GM18517 (cell line): ENCODE results near the gene LKAAEAR1.
"Not testable (repeated sequence)": the region's sequence is repeated elsewhere in the genome, so short reads cannot be mapped to it uniquely, and the experiment has no call there.

Experiments used
- ATAC-seq: cut with Tn5 transposase; IDR thresholded peaks from one replicate; pipeline ENCODE4 v1.9.1; 2021; ENCODE audit warnings: mild to moderate bottlenecking, moderate library complexity; ENCODE audit not compliant: unreplicated experiment

Gene LKAAEAR1

GRCh38 chr20:64099880-64100565 is 15.8 kb upstream of the LKAAEAR1 start:
- ATAC-seq, result no peak

- no peak for ATAC-seq
Observed at GRCh38 chr20:64099086-64099786, 15.0 kb upstream of the LKAAEAR1 start.

DNA sequence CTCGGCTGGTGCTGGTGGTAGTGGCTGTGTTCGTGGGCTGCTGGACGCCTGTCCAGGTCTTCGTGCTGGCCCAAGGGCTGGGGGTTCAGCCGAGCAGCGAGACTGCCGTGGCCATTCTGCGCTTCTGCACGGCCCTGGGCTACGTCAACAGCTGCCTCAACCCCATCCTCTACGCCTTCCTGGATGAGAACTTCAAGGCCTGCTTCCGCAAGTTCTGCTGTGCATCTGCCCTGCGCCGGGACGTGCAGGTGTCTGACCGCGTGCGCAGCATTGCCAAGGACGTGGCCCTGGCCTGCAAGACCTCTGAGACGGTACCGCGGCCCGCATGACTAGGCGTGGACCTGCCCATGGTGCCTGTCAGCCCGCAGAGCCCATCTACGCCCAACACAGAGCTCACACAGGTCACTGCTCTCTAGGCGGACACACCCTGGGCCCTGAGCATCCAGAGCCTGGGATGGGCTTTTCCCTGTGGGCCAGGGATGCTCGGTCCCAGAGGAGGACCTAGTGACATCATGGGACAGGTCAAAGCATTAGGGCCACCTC is 14.3 kb upstream of the LKAAEAR1 start:
- ATAC-seq, result no peak

DNA sequence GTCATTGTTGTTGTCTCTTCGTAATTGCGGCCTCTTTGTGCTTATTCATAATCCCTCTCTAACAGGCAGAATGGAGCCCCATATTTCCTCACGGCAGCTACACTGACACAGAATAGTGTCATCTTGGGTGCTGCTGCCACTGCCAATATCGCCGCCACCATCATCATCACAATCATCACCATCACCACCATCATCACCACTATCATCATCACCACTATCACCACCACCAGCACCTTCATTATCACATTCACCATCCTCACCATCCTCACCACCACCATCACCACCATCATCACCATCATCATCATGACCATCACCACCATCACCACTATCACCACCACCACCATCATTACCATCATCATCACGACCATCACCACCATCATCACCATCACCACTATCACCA is 12.3 kb upstream of the LKAAEAR1 start:
- no peak for ATAC-seq

- ATAC-seq, result no peak
Observed at GRCh38 chr20:64095927-64096326, 11.7 kb upstream of the LKAAEAR1 start.

- no peak for ATAC-seq
Observed at GRCh38 chr20:64095455-64095854, 11.3 kb upstream of the LKAAEAR1 start.

- no peak for ATAC-seq
Observed at GRCh38 chr20:64093013-64093503, 8.9 kb upstream of the LKAAEAR1 start.

GRCh38 chr20:64092258-64093012 is 8.2 kb upstream of the LKAAEAR1 start:
- ATAC-seq, result no peak

GRCh38 chr20:64091770-64092169 is 7.6 kb upstream of the LKAAEAR1 start:
- ATAC-seq, result no peak

DNA sequence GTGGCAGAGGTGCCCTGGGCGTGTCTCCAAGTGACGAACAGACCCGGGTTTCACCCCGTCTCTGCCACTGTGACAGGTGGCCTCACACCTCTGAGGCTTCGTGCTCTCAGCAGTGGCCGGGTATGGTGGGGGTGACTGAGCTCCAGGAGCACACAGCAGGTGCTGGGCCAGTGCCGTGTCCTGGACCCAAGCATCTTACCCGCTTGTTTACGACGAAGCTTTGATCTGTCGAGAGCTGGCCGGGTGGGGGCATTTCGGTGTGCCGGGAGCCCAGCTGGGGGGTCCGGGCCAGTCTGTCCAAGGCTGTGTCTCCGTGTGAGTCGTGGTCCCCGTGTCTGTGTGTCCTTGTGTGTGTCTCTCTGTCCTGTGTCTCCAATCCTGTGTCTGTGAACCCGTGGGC is 7.1 kb upstream of the LKAAEAR1 start:
- no peak for ATAC-seq

GRCh38 chr20:64090165-64090564 is 6.0 kb upstream of the LKAAEAR1 start:
- ATAC-seq, result no peak

GRCh38 chr20:64088586-64088985 is 4.4 kb upstream of the LKAAEAR1 start:
- not testable (repeated sequence) for ATAC-seq

DNA sequence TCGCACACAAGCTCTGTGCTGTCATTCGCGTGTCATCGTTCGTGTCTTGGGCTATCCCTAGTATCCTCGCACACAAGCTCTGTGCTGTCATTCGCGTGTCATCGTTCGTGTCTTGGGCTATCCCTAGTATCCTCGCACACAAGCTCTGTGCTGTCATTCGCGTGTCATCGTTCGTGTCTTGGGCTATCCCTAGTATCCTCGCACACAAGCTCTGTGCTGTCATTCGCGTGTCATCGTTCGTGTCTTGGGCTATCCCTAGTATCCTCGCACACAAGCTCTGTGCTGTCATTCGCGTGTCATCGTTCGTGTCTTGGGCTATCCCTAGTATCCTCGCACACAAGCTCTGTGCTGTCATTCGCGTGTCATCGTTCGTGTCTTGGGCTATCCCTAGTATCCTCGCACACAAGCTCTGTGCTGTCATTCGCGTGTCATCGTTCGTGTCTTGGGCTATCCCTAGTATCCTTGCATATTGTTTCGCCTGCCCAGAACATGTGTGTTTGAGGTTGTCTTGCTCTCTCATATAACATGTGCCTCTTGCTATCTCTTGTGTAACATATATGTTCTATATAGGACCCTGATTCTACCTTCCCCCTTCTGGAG is 3.1 kb upstream of the LKAAEAR1 start:
- ATAC-seq, result not testable (repeated sequence)

- no peak for ATAC-seq
Observed at GRCh38 chr20:64086801-64087200, 2.6 kb upstream of the LKAAEAR1 start.

DNA sequence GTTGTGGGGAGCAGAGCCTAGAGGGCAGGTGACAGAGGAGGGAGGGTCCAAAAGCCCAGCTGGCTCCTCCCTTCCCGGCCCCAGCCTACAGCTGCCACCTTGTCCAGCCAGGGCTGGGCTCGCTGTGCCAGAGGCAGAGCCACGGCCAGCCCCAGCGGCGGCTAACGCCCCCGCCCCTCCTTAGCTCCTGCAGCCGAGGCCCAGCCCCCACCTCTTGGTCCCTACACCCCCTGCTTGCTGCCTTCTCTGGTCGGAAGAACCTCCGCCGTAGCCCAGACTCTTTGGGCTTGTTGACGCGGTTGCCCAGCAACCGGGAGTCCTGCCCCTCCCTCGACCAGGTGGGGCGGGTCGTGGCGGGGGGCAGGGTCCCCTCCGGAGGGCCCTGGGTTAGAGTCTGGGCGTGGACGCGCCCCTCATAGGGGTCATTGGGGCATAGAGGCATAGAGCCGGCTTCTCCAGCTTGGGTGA is 521 bp upstream of the LKAAEAR1 start:
- no peak for ATAC-seq

- no peak for ATAC-seq
Observed at GRCh38 chr20:64083378-64083803, 807 bp downstream of the LKAAEAR1 start.

DNA sequence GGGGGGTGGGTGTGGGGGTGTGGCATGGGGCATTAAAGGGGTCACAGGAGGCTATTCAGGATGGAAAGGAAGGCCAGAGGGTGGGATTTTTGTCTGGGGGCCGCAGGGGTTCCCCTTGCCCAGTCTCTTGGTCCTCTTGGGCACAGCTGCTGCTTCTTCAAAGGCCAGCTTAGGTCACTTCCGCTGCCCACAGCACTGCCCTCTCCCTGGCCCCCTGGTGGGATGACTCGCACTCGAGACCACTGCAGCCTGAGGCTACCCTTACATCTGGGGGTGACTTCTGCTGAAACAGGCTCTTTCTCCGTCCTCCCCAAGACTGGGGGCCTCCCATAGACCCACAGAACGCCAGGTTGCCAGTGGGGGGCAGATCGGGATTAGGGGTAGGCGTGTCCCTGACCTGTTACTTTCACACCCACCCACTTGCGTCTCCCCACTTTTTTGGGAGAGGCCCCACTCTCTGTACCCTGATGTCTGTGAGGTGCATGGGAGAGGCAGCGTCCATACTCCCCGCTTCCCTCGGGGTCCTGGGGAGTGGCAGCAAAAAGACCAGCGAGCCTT is 1.3 kb downstream of the LKAAEAR1 start:
- no peak for ATAC-seq

GRCh38 chr20:64082126-64082731 is 2.0 kb downstream of the LKAAEAR1 start:
- no peak for ATAC-seq

DNA sequence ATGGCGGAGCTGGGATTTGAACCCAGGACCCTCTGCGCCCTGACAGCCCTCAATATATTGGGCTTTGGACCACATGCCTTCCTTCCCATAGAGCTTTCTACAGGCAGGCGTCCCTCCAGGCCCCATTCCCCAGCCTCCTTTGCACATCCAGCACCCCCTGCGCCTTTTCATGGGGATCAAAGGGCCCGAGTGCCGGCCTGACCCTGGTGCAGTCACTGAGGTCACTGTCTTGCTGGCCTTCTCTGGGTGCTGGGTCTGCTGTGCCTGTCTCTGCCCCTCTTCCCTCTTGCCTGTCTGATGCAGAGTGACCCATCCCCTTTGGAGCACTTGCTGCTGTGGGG is 2.6 kb downstream of the LKAAEAR1 start:
- ATAC-seq, result no peak
